Measurements from ENCODE around the gene ATP13A5.

DNA sequence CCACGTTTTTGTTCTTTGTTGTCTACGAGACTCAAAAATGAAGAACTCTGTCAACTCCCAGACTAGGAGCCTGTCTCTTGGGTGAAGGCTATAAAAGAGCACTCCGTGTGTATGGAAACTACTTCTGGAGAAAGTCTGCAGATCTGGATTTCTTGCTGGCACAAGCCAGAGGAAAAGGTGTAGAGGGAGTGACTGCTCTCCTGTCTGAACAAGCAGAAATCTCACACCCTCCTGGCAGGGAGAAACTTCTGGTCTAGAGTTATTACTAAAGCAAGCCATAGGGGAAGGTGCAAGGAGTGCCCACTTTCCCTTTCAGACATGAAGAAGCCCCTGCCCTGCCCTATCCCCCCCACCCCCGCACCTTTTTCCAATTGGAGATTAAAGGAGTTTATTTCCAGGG is 128.1 kb downstream of the ATP13A5 start:
- TF ChIP-seq, protein P1, sequence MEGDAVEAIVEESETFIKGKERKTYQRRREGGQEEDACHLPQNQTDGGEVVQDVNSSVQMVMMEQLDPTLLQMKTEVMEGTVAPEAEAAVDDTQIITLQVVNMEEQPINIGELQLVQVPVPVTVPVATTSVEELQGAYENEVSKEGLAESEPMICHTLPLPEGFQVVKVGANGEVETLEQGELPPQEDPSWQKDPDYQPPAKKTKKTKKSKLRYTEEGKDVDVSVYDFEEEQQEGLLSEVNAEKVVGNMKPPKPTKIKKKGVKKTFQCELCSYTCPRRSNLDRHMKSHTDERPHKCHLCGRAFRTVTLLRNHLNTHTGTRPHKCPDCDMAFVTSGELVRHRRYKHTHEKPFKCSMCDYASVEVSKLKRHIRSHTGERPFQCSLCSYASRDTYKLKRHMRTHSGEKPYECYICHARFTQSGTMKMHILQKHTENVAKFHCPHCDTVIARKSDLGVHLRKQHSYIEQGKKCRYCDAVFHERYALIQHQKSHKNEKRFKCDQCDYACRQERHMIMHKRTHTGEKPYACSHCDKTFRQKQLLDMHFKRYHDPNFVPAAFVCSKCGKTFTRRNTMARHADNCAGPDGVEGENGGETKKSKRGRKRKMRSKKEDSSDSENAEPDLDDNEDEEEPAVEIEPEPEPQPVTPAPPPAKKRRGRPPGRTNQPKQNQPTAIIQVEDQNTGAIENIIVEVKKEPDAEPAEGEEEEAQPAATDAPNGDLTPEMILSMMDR (IDR thresholded peaks at IDR 0.05) = no peak
- TF ChIP-seq POLR2A (IDR thresholded peaks at IDR 0.05) = no peak
